Ovary (tissue), 3 donors: ENCODE data around the gene TTLL12.

ENCODE experiments used
- POLR2A ChIP-seq: fragments of 450-650 bp; IDR thresholded peaks from one replicate; pipeline ENCODE4 v1.6.1; 2017; ENCODE audit warnings: antibody characterized with exemption, mild to moderate bottlenecking, moderate library complexity
- TF ChIP-seq, protein P1 (sequence below), 3 donors: fragments of 450-650 bp in 2 of 3; fragments of 200-600 bp in 1 of 3; IDR thresholded peaks; one replicate each; pipeline versions ENCODE4 v1.5.1 to v1.8.0; 2016 to 2022; ENCODE audit warnings: antibody characterized with exemption in 3 of 3, mild to moderate bottlenecking in 1 of 3
- donor health status: DM: no; HTN: no; CAD: no.

DNA sequence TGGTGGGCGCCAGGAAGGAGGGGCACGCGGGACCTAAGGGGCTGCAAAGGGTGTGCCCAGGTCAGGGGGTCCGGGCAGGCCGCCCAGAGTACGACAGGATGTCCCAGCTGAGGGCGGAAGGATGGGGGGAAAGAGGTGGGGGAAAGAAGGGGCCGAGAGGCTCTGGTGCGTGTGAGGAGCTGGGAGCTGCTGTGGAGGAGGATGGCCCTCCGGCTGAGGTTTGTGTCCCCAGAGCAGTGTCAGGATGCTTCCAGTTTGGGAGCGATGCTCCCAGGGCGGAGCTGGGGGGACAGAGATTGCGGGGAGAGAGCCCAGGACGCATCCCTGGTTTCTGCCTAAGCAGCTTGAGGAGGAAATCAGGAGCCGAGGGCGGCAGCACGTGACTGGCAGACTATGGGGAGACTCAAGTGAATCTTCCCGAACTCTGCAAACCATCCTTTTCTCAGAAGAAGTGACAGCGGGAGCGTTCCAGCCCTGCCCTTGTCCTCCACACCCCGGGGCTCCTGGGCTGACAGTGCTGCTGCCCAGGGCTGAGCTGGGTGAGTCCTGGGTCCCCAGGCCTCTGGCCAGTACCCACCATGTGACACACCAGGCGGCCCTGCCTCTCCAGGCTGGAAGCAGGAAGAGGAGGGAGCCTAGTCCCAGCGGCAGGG, 19.7 kb upstream of the TTLL12 start:
- TF ChIP-seq, protein P1, sequence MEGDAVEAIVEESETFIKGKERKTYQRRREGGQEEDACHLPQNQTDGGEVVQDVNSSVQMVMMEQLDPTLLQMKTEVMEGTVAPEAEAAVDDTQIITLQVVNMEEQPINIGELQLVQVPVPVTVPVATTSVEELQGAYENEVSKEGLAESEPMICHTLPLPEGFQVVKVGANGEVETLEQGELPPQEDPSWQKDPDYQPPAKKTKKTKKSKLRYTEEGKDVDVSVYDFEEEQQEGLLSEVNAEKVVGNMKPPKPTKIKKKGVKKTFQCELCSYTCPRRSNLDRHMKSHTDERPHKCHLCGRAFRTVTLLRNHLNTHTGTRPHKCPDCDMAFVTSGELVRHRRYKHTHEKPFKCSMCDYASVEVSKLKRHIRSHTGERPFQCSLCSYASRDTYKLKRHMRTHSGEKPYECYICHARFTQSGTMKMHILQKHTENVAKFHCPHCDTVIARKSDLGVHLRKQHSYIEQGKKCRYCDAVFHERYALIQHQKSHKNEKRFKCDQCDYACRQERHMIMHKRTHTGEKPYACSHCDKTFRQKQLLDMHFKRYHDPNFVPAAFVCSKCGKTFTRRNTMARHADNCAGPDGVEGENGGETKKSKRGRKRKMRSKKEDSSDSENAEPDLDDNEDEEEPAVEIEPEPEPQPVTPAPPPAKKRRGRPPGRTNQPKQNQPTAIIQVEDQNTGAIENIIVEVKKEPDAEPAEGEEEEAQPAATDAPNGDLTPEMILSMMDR (IDR thresholded peaks at IDR 0.05) = no peak
- no peak for TF ChIP-seq POLR2A
